GM19025 (cell line): ENCODE data around the gene DDX1.
"Not testable (repeated sequence)": the region's sequence is repeated elsewhere in the genome, so short reads cannot be mapped to it uniquely, and the experiment has no call there.

Source experiments
- ATAC-seq: cut with Tn5 transposase; IDR thresholded peaks from one replicate; pipeline ENCODE4 v1.9.1; 2021; ENCODE audit warnings: mild to moderate bottlenecking, low read depth, moderate library complexity; ENCODE audit not compliant: unreplicated experiment

DDX1 gene

GRCh38 chr2:15594291-15595256 lies 2.9 kb downstream of the DDX1 start:
- ATAC-seq: no peak

GRCh38 chr2:15595342-15595905 lies 3.8 kb downstream of the DDX1 start:
- no peak for ATAC-seq

- no peak for ATAC-seq
Observed at GRCh38 chr2:15595936-15596335, 4.3 kb downstream of the DDX1 start.

- no peak for ATAC-seq
Observed at GRCh38 chr2:15596350-15596749, 4.7 kb downstream of the DDX1 start.

GRCh38 chr2:15596968-15597367 lies 5.3 kb downstream of the DDX1 start:
- no peak for ATAC-seq

- no peak for ATAC-seq
Observed at GRCh38 chr2:15599994-15600393, 8.3 kb downstream of the DDX1 start.

- ATAC-seq: no peak
Observed at GRCh38 chr2:15601681-15602080, 10.0 kb downstream of the DDX1 start.

- ATAC-seq: no peak
Observed at GRCh38 chr2:15602393-15602792, 10.7 kb downstream of the DDX1 start.

- ATAC-seq: no peak
Observed at GRCh38 chr2:15603044-15603765, 11.5 kb downstream of the DDX1 start.

GRCh38 chr2:15603948-15604347 lies 12.3 kb downstream of the DDX1 start:
- no peak for ATAC-seq

GRCh38 chr2:15605721-15606120 lies 14.1 kb downstream of the DDX1 start:
- no peak for ATAC-seq

GRCh38 chr2:15606481-15607441 lies 15.1 kb downstream of the DDX1 start:
- no peak for ATAC-seq

GRCh38 chr2:15607709-15608391 lies 16.2 kb downstream of the DDX1 start:
- no peak for ATAC-seq

- no peak for ATAC-seq
Observed at GRCh38 chr2:15608392-15608761, 16.7 kb downstream of the DDX1 start.

GRCh38 chr2:15609341-15610042 lies 17.8 kb downstream of the DDX1 start:
- ATAC-seq: no peak

- ATAC-seq: no peak
Observed at GRCh38 chr2:15610430-15610952, 18.8 kb downstream of the DDX1 start.

- ATAC-seq: not testable (repeated sequence)
Observed at GRCh38 chr2:15612101-15612500, 20.4 kb downstream of the DDX1 start.

GRCh38 chr2:15613736-15614429 lies 22.2 kb downstream of the DDX1 start:
- ATAC-seq: no peak
